NCI-H1436 treated with DMSO at 0.1 percent for 48 hours (cell line): ENCODE measurements around the gene CNR2.
"Not testable (repeated sequence)": the region's sequence is repeated elsewhere in the genome, so short reads cannot be mapped to it uniquely, and the experiment has no call there.

Source experiments
- DNase-seq: peaks from one replicate; lab custom pipeline; 2025; lab: John Stamatoyannopoulos, UW

Gene CNR2

GRCh38 chr1:23913212-23913880 is at the start of gene CNR2:
Gene CNR2 (minus strand): TSS chr1:23913362. CDS start chr1:23875617, 37,745 bp downstream.
- no peak for DNase-seq

DNA sequence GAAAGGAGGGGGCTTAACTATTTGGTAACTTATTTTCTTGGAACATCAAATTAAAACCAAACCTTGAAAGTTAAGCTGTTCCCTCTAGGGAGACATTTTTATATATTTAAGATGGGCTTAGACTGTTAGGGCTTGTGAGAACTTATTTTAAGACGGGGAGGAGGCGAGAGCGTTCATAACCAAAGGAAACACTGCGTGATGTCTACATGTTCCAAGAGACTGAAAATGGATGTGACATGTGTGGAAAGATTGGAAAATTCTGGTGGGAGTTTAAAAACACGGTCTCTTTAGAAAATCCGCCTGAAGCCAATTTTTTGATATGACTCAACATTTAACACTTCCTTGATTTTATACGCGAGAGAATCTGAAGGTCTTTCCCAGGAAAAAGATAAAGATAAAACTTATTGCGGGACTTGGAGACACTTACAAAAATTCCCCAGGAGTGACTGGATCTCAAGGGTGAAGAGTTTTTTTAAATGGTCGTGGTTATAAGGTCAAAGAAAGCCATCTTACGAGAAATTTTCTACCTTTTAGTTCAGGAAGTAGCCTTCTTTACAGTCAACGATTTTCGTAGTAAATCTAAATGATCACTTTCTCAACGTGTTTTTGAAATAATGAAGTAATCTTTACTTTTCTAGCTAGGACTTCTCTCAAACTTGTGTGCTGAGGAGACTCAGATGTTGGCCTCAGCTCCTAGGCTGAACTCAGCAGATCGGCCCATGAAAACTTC is 47.3 kb upstream of the CNR2 start:
- DNase-seq, result no peak

DNA sequence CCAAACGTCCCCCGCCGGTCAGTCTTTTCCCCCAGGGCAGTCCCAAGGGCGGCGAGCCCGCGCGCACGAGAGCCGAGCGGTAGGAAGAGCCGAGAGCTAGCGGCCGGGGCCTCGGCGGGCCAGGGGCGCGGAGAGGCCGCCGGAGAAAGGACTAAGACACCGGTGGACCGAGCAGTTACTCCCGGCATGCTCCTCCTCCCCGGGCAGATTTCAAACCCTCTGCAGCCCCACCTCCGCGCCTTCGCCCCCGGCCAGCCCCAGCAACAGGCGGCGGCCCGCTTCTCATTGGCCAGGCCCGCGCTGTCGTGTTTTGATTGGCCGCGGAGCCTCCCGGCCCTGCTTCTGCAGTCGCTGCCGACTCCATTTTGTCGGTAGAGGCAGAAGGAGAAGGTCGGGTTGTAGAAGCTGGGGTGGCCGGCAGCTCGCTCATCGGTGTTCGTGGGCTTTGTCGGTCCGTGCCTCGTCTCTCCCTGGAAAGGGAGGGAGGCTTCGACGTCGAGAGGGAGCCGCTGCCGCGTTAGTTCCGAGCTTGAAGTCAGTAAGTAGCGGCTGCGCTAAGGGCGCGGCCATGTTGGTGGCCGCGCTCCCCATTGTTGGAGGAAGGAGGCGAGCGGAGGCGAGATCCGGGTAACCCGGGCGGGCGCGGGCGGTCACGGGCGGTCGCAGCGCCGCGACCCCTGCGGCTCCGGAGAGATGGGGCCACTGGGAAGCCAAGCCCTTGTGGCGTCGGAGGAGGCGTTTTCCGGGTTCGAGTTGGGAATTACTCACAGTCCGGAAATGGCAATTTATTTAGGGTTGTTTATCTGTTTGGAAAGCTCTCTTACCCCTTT is 46.5 kb upstream of the CNR2 start, which contains the start of gene PNRC2:
PNRC2 (plus strand) TSS at position 368 of the 830 bp plus-strand sequence. CDS start 1,630 bp downstream, outside the sequence.
- DNase-seq, result peak; percentile 78

DNA sequence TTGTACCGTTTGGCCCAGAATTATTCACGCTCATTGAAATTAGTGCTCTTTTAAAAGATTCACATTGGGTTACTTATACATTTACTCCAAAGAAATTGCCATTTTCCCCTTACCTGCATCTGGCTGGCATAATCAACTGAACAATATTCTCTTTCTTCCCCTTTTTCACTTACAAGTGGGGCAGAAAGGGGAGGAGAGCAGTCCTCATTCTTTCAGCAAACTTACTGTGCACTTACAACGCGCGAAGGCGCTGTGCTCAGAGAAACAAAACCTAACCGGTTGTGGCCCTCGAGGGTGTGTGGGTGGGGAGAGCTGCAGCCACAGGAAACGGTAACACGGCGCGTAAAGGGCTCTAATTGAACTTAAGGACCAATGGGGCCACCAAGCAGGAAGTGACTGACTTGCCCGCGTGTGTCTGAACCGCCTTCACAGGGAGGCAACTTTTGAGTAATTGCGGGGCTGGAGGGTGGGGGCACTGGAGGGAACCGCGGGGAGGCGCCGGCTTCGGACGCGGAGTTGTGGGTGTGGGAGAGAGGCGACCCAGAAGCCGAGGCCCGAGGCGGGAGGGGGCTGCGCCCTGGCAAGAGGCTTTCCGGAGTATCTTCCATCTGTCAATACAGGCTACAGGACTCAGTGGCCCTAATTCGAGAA is 45.8 kb upstream of the CNR2 start:
- DNase-seq, result peak; percentile 97

DNA sequence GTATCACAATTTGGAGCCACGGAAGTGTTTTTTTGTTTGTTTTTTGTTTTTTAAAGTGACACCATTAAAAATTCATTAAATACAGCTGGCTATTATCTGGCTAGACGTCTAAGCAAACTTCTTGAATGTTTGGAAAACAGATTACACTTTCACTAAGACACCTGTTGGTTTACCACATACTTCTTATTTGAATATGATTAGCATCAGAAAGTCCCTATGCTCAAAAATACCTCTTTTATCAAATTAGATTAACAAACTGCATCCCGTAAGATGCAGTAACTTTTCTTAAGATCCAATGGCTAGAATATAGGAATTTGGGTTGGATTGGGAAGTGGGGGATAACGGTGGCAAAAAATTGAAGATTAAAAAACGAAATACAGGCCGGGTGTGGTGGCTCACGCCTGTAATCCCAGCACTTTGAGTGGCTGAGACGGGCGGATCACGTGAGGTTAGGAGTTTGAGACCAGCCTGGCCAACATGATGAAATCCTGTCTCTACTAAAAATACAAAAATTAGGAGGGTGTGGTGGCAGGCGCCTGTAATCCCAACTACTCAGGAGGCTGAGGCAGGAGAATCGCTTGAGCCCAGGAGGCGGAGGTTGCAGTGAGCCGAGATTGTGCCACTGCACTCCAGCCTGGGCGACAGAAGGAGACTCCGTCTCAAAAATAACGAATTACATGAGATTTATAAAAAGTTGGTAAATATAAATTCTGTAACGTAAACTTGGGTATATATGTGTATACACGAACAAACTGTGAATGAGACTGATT is 45.1 kb upstream of the CNR2 start:
- not testable (repeated sequence) for DNase-seq

DNA sequence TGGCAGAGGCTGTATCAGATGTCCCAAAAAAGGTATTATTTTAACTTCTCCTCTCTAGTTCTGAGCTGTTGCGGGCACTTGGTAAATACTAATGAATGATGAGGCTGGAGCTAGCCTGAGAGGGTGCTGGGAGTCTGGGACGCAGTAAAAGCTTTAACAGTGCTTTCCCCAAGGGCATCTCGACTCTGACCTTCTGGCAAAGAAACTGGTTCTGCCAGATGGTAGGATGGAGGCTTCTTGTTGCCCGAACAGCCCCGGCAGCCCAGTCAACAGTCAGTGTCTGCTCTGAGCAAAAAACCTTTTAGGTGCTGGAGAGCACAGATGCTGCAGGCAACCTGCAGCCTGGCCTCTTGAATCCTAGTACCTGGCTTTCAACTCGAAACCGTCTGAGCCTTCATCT is 43.9 kb upstream of the CNR2 start:
- no peak for DNase-seq

DNA sequence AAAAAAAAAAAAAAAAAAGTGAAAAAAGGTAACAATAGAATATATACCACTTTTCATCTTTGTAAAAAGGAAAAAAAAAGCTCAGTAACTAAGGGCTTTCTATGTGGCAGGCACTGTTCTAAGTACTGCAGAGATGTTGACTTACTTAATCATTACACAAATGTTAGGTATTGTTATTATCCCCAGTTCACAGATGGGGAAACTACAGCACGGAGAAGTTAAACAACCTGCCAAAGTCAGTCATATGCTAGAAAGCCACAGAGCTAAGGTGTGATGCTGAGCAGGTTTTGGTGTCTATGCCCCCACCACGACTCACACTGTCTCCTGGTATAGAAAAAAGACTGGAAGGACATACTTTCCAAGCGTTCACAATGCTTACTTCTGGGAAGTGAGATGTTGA is 39.9 kb upstream of the CNR2 start:
- DNase-seq, result no peak

GRCh38 chr1:23947366-23947765 is 34.2 kb upstream of the CNR2 start:
- no peak for DNase-seq

GRCh38 chr1:23936481-23937176 is 23.5 kb upstream of the CNR2 start:
- DNase-seq, result no peak

DNA sequence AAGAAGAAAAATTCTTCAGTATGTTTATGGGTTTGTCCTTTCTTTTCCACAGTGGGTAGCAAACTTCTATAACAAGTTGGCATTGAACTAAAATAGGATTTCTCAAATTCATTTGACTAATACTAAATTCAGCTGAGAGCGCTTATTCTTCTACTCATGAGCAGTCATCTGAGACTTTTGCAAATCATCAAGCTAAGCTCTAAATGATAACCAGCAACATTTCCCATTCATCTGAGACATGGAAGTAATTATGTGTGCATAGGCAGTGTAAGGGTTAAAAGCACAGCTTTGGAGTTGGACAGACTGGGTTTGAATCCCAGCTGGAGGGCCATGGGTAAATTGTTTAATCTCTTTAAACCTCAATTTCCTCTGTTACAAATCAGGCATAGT is 18.3 kb upstream of the CNR2 start:
- no peak for DNase-seq

GRCh38 chr1:23930861-23931490 is 17.8 kb upstream of the CNR2 start:
- no peak for DNase-seq

- no peak for DNase-seq
Measured at GRCh38 chr1:23930270-23930669, 17.1 kb upstream of the CNR2 start.

- no peak for DNase-seq
Measured at GRCh38 chr1:23928789-23929188, 15.6 kb upstream of the CNR2 start.

DNA sequence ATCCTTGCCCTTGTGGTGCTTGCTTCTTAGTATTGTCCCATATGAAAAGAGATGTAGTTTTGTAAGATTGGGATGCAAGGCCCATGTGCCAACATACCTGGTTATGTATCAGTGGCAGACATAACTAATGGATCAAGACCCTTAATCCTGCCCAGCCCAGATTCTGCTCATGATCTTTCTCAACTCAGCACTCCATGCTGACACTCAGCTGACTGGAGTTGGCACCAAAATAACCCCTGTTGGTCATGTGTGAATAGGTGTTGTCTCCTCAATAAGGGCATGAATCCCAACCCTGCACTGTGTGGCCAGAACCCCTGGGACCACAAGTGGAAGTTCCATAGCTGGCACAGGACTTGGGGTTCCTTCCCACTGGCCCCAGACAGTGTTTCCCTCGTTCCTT is 13.9 kb upstream of the CNR2 start:
- DNase-seq, result no peak

GRCh38 chr1:23925279-23925678 is 12.1 kb upstream of the CNR2 start:
- no peak for DNase-seq

- DNase-seq, result no peak
Measured at GRCh38 chr1:23924601-23925000, 11.4 kb upstream of the CNR2 start.

DNA sequence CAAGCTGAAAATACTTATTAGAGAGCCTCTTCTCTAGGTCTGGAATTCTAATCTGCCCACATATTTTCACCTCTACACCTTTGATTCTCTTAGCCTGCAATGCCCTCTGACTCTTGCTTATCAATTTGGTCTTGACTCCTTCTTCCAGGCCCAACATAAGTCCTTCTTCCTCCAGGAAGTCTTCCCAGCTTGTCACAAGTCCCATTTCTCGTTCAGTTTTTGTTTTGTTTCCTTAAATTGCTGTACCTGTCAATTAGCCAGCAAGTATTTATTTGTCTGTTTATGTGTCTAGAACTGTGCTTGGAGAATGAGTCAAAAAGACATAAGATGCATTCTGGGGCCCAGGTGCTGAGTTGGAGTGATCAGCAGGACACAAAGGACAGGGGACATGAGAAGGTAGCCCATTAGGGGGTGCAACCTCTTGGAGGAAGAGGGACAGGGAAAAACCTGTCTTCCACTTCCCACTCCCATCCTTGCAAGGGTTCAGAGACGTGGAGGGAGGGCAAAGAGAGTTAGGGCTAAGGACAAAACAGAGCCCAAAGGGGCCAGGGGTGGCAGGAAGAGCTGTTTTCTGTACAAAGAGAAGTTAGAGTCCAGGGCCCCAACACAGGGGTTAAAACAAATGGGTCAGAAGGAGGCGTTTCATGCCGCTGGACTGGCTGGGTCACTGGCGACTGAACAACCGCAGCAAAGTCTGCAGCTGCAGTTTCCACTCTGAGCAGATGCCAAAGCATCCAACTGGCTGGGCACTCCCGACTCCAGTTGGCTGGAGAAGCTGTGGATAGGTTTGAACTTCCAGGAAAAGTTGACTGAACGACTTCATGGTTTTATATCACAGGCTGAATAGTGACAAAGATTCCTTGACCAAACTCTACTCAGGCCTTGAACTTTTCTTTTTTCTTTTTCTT is 10.7 kb upstream of the CNR2 start:
- DNase-seq, result no peak

GRCh38 chr1:23922321-23922943 is 9.3 kb upstream of the CNR2 start:
- DNase-seq, result no peak
